Heart left ventricle (tissue), 16 donors: ENCODE measurements around the gene SQOR. TPM values are rescaled to one million over a fixed set of nuclear protein-coding genes. Genes with fewer than 3 reads are reported as not detected.

Experiments used
- ATAC-seq, 4 donors: fragments of 200-7000 bp; cut with Tn5 transposase; one replicate each; pipeline ENCODE4 v1.9.1; 2020 to 2022; ENCODE audit warnings: moderate library complexity in 4 of 4, mild to moderate bottlenecking in 3 of 4, moderate number of reproducible peaks in 1 of 4
- DNase-seq, 5 donors: peaks; one replicate each; pipeline ENCODE4 v3.0.0-alpha.2; 2020
- H3K27ac ChIP-seq, 12 donors: fragments of 200-600 bp; sonication (generic) in 4 of 12; one replicate each; pipeline versions ENCODE4 v1.5.0 to v1.8.0; 2016 to 2022; ENCODE audit warnings: mild to moderate bottlenecking in 2 of 12
- H3K27me3 ChIP-seq, 9 donors: fragments of 200-600 bp; sonication (generic) in 2 of 9; one replicate each; pipeline versions ENCODE4 v1.5.1 to v1.8.0; 2016 to 2022; ENCODE audit warnings: mild to moderate bottlenecking in 3 of 9
- H3K36me3 ChIP-seq, 9 donors: fragments of 200-600 bp; sonication (generic) in 2 of 9; one replicate each; pipeline versions ENCODE4 v1.5.0 to v1.8.0; 2018 to 2022; ENCODE audit warnings: mild to moderate bottlenecking in 2 of 9
- H3K4me1 ChIP-seq, 12 donors: fragments of 200-600 bp; sonication (generic) in 4 of 12; one replicate each; pipeline versions ENCODE4 v1.5.0 to v1.8.0; 2016 to 2022; ENCODE audit warnings: mild to moderate bottlenecking in 3 of 12
- H3K4me3 ChIP-seq, 12 donors: fragments of 200-600 bp; sonication (generic) in 4 of 12; one replicate each; pipeline versions ENCODE4 v1.5.0 to v1.8.0; 2017 to 2022; ENCODE audit warnings: mild to moderate bottlenecking in 9 of 12, moderate library complexity in 4 of 12
- H3K9me3 ChIP-seq, 12 donors: fragments of 200-600 bp; sonication (generic) in 4 of 12; one replicate each; pipeline versions ENCODE4 v1.5.0 to v1.8.0; 2016 to 2022; ENCODE audit warnings: mild to moderate bottlenecking in 1 of 12
- CTCF ChIP-seq, 12 donors: fragments of 200-600 bp; sonication (generic) in 4 of 12; IDR thresholded peaks; one replicate each; pipeline versions ENCODE4 v1.5.0 to v1.8.0; 2018 to 2022; ENCODE audit warnings: antibody characterized with exemption in 12 of 12, mild to moderate bottlenecking in 5 of 12
- POLR2A ChIP-seq, 2 donors: fragments of 450-650 bp; IDR thresholded peaks; one replicate each; pipeline ENCODE4 v1.6.1; 2017; ENCODE audit warnings: antibody characterized with exemption in 2 of 2, mild to moderate bottlenecking in 2 of 2, moderate library complexity in 2 of 2
- WGBS, 4 donors: extraction: QIAGEN DNeasy Blood & Tissue Kit in 2 of 4; methylation state at CpG; one replicate each; pipeline versions ENCODE4 v1.1.5 to v1.1.7; 2013 to 2018; 5-methylcytosine and 5-hydroxymethylcytosine counted together
- intact Hi-C, 10 donors: fragments of 100-400 bp; cut with DNase I; formaldehyde crosslinking; loops; one replicate each; pipeline versions ENCODE4 v1.11.1 to v1.14.2; 2022
- polyA plus RNA-seq, 2 donors: library from polyadenylated mRNA; stranded (reverse); fragments of 200-250 nt; gene quantifications; one replicate each; pipeline ENCODE4 v1.2.3, GENCODE V29; 2013
- total RNA-seq, 9 donors: library from RNA; depleted of rRNA in 2 of 9; stranded (reverse); fragments of >200 nt in 2 of 9; fragmentation: NEBNext Ultra II Directional in 3 of 9; extraction: Animal tissue kit (Norgen Biotek cat#: 25700) in 3 of 9; gene quantifications; one replicate each; pipeline versions ENCODE4 v1.1.0 to v1.2.4, GENCODE V29; 2016 to 2023
- donor health status: ischemic (EF 13 %, LVEDD 7.1; RV severe dilation, severe dysfunction).
- donor health status: healthy with polysubstance abuse.
- donor health status: DM: no; HTN: yes; CAD: no.
- donor health status: DM: no; HTN: no; CAD: no.
- donor health status: ischemic (EF 25% LVEDD 6.9; RV normal size, moderate dysfunction).
- donor health status: ischemic (EF 25% LVEDD 5.7; RV mildly dilated, moderate dysfunction).
- donor health status: healthy.
- donor health status: DM: yes; HTN: yes; CAD: no.
- donor health status: ischemic (EF 35%, LVEDD 5.7; RV mildly dilated, moderate dysfunction).
- donor health status: nonischemic (EF 11% LVEDD 7.7; RV severe dilation, severe dysfunction).
- donor health status: DM: yes; HTN: yes; CAD: no.
- donor health status: PGD.
- donor health status: ischemic (EF 29% LVEDD 5.4; RV normal size, mild dysfunction).
- donor health status: nonischemic (EF 23%, LVEDD 6.1; RV moderate dilation, normal function).

SQOR gene
- total and polyA plus RNA-seq, 11 donors: 9.5 to 60.9 (median 17.5) TPM

GRCh38 chr15:45628136-45628535 lies 6.7 kb upstream of the SQOR start:
- peaks cover 0 to 20% (median 0%) of the 10 kb centered on the region in 12 donors for H3K4me1 ChIP-seq
- intact Hi-C loops: no loop called here
- DNase-seq (no peak), ATAC-seq (no peak)
- H3K9me3 ChIP-seq: peaks cover 0 to 38% (median 15%) of the 10 kb centered on the region in 12 donors
- WGBS, 4 donors: 89 to 96% (median 94%) methylated on average over 7 of the region's 7 CpGs
- no peaks in the 10 kb centered on the region for H3K27me3 ChIP-seq
- no peak overlapping the region for H3K27ac ChIP-seq
- H3K36me3 ChIP-seq: no peaks in the 10 kb centered on the region
- H3K4me3 ChIP-seq: no peak overlapping the region
- TF ChIP-seq POLR2A (IDR thresholded peaks at IDR 0.05): no peak
- no peak for TF ChIP-seq CTCF (IDR thresholded peaks at IDR 0.05)

DNA sequence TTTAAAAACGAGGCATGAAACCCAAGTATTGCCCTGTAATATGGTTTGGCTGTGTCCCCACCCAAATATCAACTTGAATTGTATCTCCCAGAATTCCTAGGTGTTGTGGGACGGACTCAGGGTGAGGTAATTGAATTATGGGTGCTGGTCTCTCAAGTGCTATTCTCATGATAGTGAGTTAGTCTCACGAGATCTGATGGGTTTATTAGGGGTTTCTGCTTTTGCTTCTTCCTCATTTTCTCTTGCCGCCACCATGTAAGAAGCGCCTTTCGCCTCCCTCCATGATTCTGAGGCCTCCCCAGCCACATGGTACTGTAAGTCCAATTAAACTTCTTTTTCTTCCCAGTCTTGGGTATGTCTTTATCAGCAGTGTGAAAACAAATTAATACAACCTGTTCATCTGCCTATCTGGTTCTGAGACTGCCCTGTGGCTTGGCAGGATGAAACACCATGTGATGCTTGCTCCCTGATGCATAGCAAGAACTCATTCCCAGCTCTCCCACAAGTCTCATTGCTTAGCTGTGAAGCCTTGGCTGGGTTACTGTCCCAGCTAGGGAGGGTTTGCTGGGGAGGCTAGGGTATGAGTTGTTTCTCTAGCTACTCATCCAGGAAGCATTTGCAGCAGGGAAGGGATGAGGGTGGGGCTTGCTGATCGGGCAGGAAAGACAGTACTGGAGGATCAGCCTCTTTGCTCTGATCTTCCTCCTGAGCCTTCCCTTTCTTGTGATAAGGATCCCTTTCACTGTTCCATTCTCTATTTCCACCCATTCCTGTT lies 3.7 kb upstream of the SQOR start:
- Histone ChIP-seq H3K27me3 (no peaks in the 10 kb centered on the region), H3K4me1 (peaks cover 0 to 31% (median 11%) of the 10 kb centered on the region in 12 donors), H3K9me3 (peaks cover 0 to 21% (median 12%) of the 10 kb centered on the region in 12 donors), H3K36me3 (no peaks in the 10 kb centered on the region), H3K27ac (peak overlapping the region in 7 of 12 donors; percentile 20 to 80 (median 46)), H3K4me3 (peak overlapping the region in 5 of 12 donors; percentile 14 to 45 (median 17))
- TF ChIP-seq CTCF (IDR thresholded peaks at IDR 0.05) (no peak), POLR2A (IDR thresholded peaks at IDR 0.05) (no peak)
- WGBS, 4 donors: 72 to 79% (median 76%) methylated on average over 7 of the region's 7 CpGs
- peak in 1 of 4 donors; percentile 34 for ATAC-seq
- DNase-seq: peak in 1 of 5 donors; percentile 53
- intact Hi-C loops: no loop called here

DNA sequence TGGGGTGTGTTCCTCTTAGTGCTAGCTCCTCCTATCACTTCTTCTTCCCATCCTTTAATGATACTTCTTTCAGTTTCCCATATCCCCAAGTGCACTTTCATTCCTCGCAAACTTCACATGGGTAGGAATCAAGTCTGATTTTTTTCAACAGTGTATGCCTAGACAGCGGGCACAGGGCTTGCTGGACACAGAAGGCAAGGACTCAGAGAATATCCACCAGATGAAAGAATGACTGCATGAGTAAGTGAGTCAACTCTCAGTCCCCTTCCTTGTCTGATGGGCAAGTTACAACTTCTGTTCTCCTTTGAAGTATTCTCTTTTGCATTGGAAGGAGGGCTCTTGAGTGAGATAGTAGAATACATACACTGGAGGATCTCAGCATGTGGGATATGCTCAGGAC lies 3.1 kb upstream of the SQOR start:
- Histone ChIP-seq H3K4me3 (peak overlapping the region in 5 of 12 donors; percentile 14 to 45 (median 17)), H3K36me3 (no peaks in the 10 kb centered on the region), H3K4me1 (peaks cover 0 to 37% (median 15%) of the 10 kb centered on the region in 12 donors), H3K27ac (peak overlapping the region in 7 of 12 donors; percentile 20 to 80 (median 46)), H3K27me3 (no peaks in the 10 kb centered on the region), H3K9me3 (peaks cover 0 to 14% (median 7%) of the 10 kb centered on the region in 12 donors)
- ATAC-seq: no peak
- intact Hi-C loops: no loop called here
- WGBS, 4 donors: 67 to 79% (median 74%) methylated on average over 2 of the region's 2 CpGs
- no peak for DNase-seq
- no peak for TF ChIP-seq POLR2A (IDR thresholded peaks at IDR 0.05)
- TF ChIP-seq CTCF (IDR thresholded peaks at IDR 0.05): no peak

GRCh38 chr15:45635191-45635638 lies 386 bp downstream of the SQOR start:
- peak overlapping the region; percentile 66 to 97 (median 91) for H3K27ac ChIP-seq
- TF ChIP-seq POLR2A (IDR thresholded peaks at IDR 0.05) (no peak), CTCF (IDR thresholded peaks at IDR 0.05) (peak; percentile 14 to 63 (median 49))
- no peaks in the 10 kb centered on the region for H3K36me3 ChIP-seq
- intact Hi-C loops: loop anchor here in 2 of 10 donors (5.0 kb wide), 1 partner anchor 48 kb away; the partner anchor contains the start of gene BLOC1S6 (in 2 of the 2)
- ATAC-seq (peak; percentile 60 to 72 (median 72)), DNase-seq (peak; percentile 66 to 86 (median 79))
- no peaks in the 10 kb centered on the region for H3K9me3 ChIP-seq
- no peaks in the 10 kb centered on the region for H3K27me3 ChIP-seq
- H3K4me1 ChIP-seq: peaks cover 0 to 72% (median 26%) of the 10 kb centered on the region in 12 donors
- H3K4me3 ChIP-seq: peak overlapping the region; percentile 31 to 95 (median 83)
- 0% methylated on average over 9 to 29 of the region's 29 CpGs for WGBS, 4 donors
